CD14-positive monocyte (primary cell): ENCODE results near the gene RAC2. TPM values are rescaled to one million over a fixed set of nuclear protein-coding genes. Genes with fewer than 3 reads are reported as not detected.

Source experiments
- DNase-seq, 3 donors: peaks; one replicate each; pipeline ENCODE4 v3.0.0-alpha.2; 2011 to 2022
- H2AFZ ChIP-seq: 2 replicates; pipeline ENCODE4 v1.6.0; 2012; ENCODE audit warnings: mild to moderate bottlenecking, low read depth, low read length, inconsistent platforms; ENCODE audit not compliant: insufficient read depth, poor library complexity, severe bottlenecking
- H3K27ac ChIP-seq, 2 donors: 1 replicate in 1 of 2; 2 replicates in 1 of 2; pipeline ENCODE4 v1.5.1; 2012 to 2013; ENCODE audit warnings: low read length in 2 of 2, control low read depth in 1 of 2, inconsistent platforms in 1 of 2, low read depth in 1 of 2, mild to moderate bottlenecking in 1 of 2
- H3K27me3 ChIP-seq, 2 donors: one replicate each; pipeline versions ENCODE4 v1.6.0 to v1.6.1; 2011 to 2013; ENCODE audit warnings: low read length in 2 of 2; ENCODE audit not compliant: control insufficient read depth in 2 of 2, insufficient read depth in 2 of 2
- H3K36me3 ChIP-seq, 2 donors: replicated peaks in 1 of 2; 1 replicate in 1 of 2; 2 replicates in 1 of 2; pipeline versions ENCODE4 v1.5.1 to v1.6.1; 2012 to 2013; ENCODE audit warnings: low read length in 2 of 2, control low read depth in 1 of 2, inconsistent platforms in 1 of 2, mild to moderate bottlenecking in 1 of 2; ENCODE audit not compliant: insufficient read depth in 2 of 2, control insufficient read depth in 1 of 2
- H3K4me1 ChIP-seq, 2 donors: 1 replicate in 1 of 2; 2 replicates in 1 of 2; pipeline versions ENCODE4 v1.5.1 to v1.6.1; 2012 to 2013; ENCODE audit warnings: low read length in 2 of 2, control low read depth in 1 of 2, inconsistent platforms in 1 of 2, mild to moderate bottlenecking in 1 of 2, moderate library complexity in 1 of 2; ENCODE audit not compliant: insufficient read depth in 2 of 2, control insufficient read depth in 1 of 2
- H3K4me2 ChIP-seq: replicated peaks from 2 replicates; pipeline ENCODE3; 2012; ENCODE audit warnings: low read length, moderate library complexity, mild to moderate bottlenecking; ENCODE audit not compliant: poor library complexity, severe bottlenecking; ENCODE audit errors: extremely low read depth
- H3K4me3 ChIP-seq, 3 experiments: fragments of 200-600 bp in 1 of 3; sonication (generic) in 1 of 3; replicated peaks in 1 of 3; 1 replicate in 2 of 3; 2 replicates in 1 of 3; pipeline ENCODE4 v1.5.1; 2011 to 2013; ENCODE audit warnings: low read length in 3 of 3, mild to moderate bottlenecking in 3 of 3, control low read depth in 2 of 3, low read depth in 2 of 3, inconsistent platforms in 1 of 3, moderate library complexity in 1 of 3
- H3K79me2 ChIP-seq: 2 replicates; pipeline ENCODE4 v1.6.0; 2012; ENCODE audit warnings: mild to moderate bottlenecking, control low read depth, inconsistent platforms, low read length, moderate library complexity; ENCODE audit not compliant: insufficient read depth
- H3K9ac ChIP-seq: 2 replicates; pipeline ENCODE4 v1.6.0; 2017; ENCODE audit warnings: low read length, mild to moderate bottlenecking; ENCODE audit not compliant: insufficient read depth, poor library complexity, severe bottlenecking
- H3K9me3 ChIP-seq, 2 donors: replicated peaks in 1 of 2; 1 replicate in 1 of 2; 2 replicates in 1 of 2; pipeline versions ENCODE4 v1.5.1 to v1.6.1; 2012 to 2013; ENCODE audit warnings: low read length in 2 of 2, control low read depth in 1 of 2; ENCODE audit not compliant: control insufficient read depth in 1 of 2, insufficient read depth in 1 of 2
- H4K20me1 ChIP-seq: 2 replicates; pipeline ENCODE4 v1.6.0; 2012; ENCODE audit warnings: mild to moderate bottlenecking, low read length, control low read depth, moderate library complexity; ENCODE audit not compliant: insufficient read depth
- H3K27ac Mint-ChIP-seq, 7 donors: one replicate each; pipeline ENCODE4 v1.8.0; 2020; ENCODE audit warnings: mild to moderate bottlenecking in 7 of 7, mixed read lengths in 7 of 7, moderate library complexity in 6 of 7, inconsistent platforms in 2 of 7
- H3K27me3 Mint-ChIP-seq, 3 donors: one replicate each; pipeline ENCODE4 v1.8.0; 2021 to 2022; ENCODE audit warnings: low read depth in 3 of 3, mild to moderate bottlenecking in 3 of 3, mixed read lengths in 3 of 3, moderate library complexity in 3 of 3, inconsistent platforms in 1 of 3
- H3K36me3 Mint-ChIP-seq, 2 donors: one replicate each; pipeline ENCODE4 v1.8.0; 2020; ENCODE audit warnings: mixed read lengths in 2 of 2, inconsistent platforms in 1 of 2, mild to moderate bottlenecking in 1 of 2
- H3K4me1 Mint-ChIP-seq: one replicate; pipeline ENCODE4 v1.8.0; 2020; ENCODE audit warnings: mild to moderate bottlenecking, mixed read lengths
- H3K4me3 Mint-ChIP-seq, 2 donors: one replicate each; pipeline ENCODE4 v1.8.0; 2020; ENCODE audit warnings: mild to moderate bottlenecking in 2 of 2, mixed read lengths in 2 of 2, moderate library complexity in 1 of 2
- H3K9me3 Mint-ChIP-seq, 7 donors: one replicate each; pipeline ENCODE4 v1.8.0; 2020 to 2022; ENCODE audit warnings: mixed read lengths in 7 of 7, mild to moderate bottlenecking in 6 of 7, moderate library complexity in 6 of 7, inconsistent platforms in 2 of 7
- CTCF ChIP-seq: fragments of 200-600 bp; IDR thresholded peaks from one replicate; pipeline ENCODE4 v1.8.0; 2022; ENCODE audit warnings: antibody characterized with exemption, mild to moderate bottlenecking
- WGBS: methylation state at CpG from one replicate; pipeline ENCODE4 v1.1.5; 2013; ENCODE audit warnings: missing lambda C conversion rate; ENCODE audit not compliant: insufficient coverage; 5-methylcytosine and 5-hydroxymethylcytosine counted together
- intact Hi-C, 2 donors: fragments of 100-400 bp; cut with micrococcal nuclease; formaldehyde crosslinking; loops; one replicate each; pipeline versions ENCODE4 v1.15.0 to v1.15.1; 2023
- polyA minus RNA-seq: library from RNA; depleted of rRNA, polyadenylated mRNA; stranded (reverse); fragments of >200 nt; gene quantifications from 2 replicates; pipeline ENCODE4 v1.2.3, GENCODE V29; 2012
- polyA plus RNA-seq, 3 donors: library from polyadenylated mRNA; depleted of rRNA in 1 of 3; unstranded in 2 of 3; stranded (reverse) in 1 of 3; fragments of 300-500 nt in 2 of 3; fragments of >200 nt in 1 of 3; fragmentation: Illumina TruSeq in 2 of 3; gene quantifications; 1 replicate in 2 of 3; 2 replicates in 1 of 3; pipeline ENCODE4 v1.2.3, GENCODE V29; 2012 to 2021
- total RNA-seq, 12 experiments: library from RNA in 1 of 12; stranded (reverse) in 1 of 12; fragments of 120-200 nt in 1 of 12; gene quantifications; one replicate each; pipeline ENCODE4 v1.2.4 and lab custom pipeline; 2013 to 2026; ENCODE audit warnings: mixed read lengths in 6 of 12, inconsistent platforms in 1 of 12

Gene RAC2
- 210 TPM for total RNA-seq (2013)
- polyA plus RNA-seq (100 to 1,000 TPM; 360 to 529 (median 526) TPM), polyA minus RNA-seq (177 and 293 TPM in 2 replicates), total RNA-seq (lab: John Stamatoyannopoulos, UW) (37.6 to 182 (median 92.2) reads per million in 11 experiments)

GRCh38 chr22:37244114-37244921 is at the start of gene RAC2:
Gene RAC2, minus strand, starts transcription at chr22:37244269. Its CDS starts 121 bp downstream, at chr22:37244148.
- peak; percentile 87 to 92 (median 89) for DNase-seq
- Mint-ChIP-seq H3K27ac (peak within 1 kb of the TSS; percentile 95 to 99 (median 97)), H3K27me3 (peaks cover 0 to 3% (median 2%) of the 10 kb centered on the region in 3 donors), H3K4me1 (peaks cover 62% of the 10 kb centered on the region), H3K36me3 (peaks cover 26 to 28% of the 10 kb centered on the region in 2 donors), H3K9me3 (no peaks in the 10 kb centered on the region), H3K4me3 (peak within 1 kb of the TSS; percentile 92 to 95)
- Histone ChIP-seq H2AFZ (peak within 1 kb of the TSS; percentile 57), H3K36me3 (peaks cover 19 to 22% of the 10 kb centered on the region in 2 donors), H3K79me2 (peaks cover 48% of the 10 kb centered on the region), H3K4me3 (peak within 1 kb of the TSS; percentile 77 to 99 (median 96)), H3K9ac (peak within 1 kb of the TSS; percentile 93), H3K4me2 (peak within 1 kb of the TSS; percentile 97), H3K27ac (peak within 1 kb of the TSS; percentile 96 to 98), H3K9me3 (no peaks in the 10 kb centered on the region), H4K20me1 (peaks cover 29% of the 10 kb centered on the region), H3K4me1 (peaks cover 63 to 65% of the 10 kb centered on the region in 2 donors), H3K27me3 (no peaks in the 10 kb centered on the region)
- under 1% methylated on average over 21 of the region's 23 CpGs for WGBS
- TF ChIP-seq CTCF, result no peak
- intact Hi-C loops, result loop anchor here in 1 of 2 donors (5.0 kb wide), 1 partner anchor 38 kb away; the partner anchor contains the start of gene CYTH4

GRCh38 chr22:37293172-37293571 is 49.1 kb upstream of the RAC2 start:
- Histone ChIP-seq H4K20me1 (peaks cover 99% of the 10 kb centered on the region), H3K79me2 (peaks cover 80% of the 10 kb centered on the region), H3K4me3 (no peak overlapping the region), H3K4me1 (peaks cover 62 to 97% of the 10 kb centered on the region in 2 donors), H3K9me3 (no peaks in the 10 kb centered on the region), H3K27me3 (no peaks in the 10 kb centered on the region), H3K27ac (no peak overlapping the region), H3K36me3 (peaks cover 90 to 96% of the 10 kb centered on the region in 2 donors), H3K4me2 (no peak overlapping the region), H2AFZ (no peak overlapping the region), H3K9ac (no peak overlapping the region)
- Mint-ChIP-seq H3K4me1 (peaks cover 88% of the 10 kb centered on the region), H3K27me3 (peaks cover 0 to 1% (median 0%) of the 10 kb centered on the region in 3 donors), H3K4me3 (no peak overlapping the region), H3K36me3 (peaks cover 95 to 99% of the 10 kb centered on the region in 2 donors), H3K9me3 (peaks cover 0 to 4% (median 0%) of the 10 kb centered on the region in 7 donors), H3K27ac (peak overlapping the region in 1 of 7 donors; percentile 16)
- no peak for TF ChIP-seq CTCF
- DNase-seq, result no peak
- intact Hi-C loops, result no loop called here
- 100% methylated on average over 2 of the region's 3 CpGs for WGBS
